IPS DF 4.7 (cell line): ENCODE data around the gene KCNJ10.

Experiments used
- DNase-seq: peaks from one replicate; pipeline ENCODE4 v3.0.0-alpha.2; 2013; ENCODE audit warnings: low spot score; ENCODE audit errors: extremely low read depth

The KCNJ10 gene

DNA sequence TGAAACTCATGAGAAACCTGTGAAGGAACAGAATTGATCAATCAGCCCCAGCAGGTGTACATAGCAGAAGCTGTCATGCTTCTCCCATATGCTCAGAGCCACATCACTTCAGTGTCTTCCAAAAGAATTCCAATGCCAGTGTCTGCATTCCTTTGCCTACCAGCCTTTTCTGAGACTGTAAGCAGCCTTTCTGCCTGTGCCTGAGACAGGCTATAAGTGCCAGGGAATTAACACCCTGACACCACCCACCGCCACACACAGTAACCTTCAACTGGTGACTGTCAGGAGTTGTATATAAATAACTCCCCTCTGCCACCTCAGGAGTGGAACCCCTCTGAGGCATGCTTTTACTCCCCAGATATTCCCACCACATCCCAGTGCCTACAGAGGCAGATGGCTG is 77.8 kb downstream of the KCNJ10 start:
- no peak for DNase-seq

DNA sequence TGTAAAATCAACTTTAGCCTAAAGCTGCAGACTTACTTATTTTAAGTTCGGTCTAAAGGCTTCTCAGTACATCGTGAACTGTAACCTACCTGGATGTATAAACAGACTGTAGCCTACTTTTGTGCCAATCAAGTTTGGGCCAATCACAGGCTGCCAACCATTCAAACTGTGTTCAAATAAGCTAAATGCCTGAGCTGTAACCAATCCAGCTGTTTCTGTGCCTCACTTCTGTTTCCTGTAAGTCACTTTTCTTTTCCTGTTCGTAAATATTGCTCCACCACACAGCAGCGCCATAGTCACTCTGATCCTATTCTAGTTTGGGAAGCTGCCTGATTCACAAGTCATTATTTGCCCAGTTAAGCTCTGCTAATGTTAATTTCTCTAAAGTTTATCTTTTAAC is 78.4 kb downstream of the KCNJ10 start:
- no peak for DNase-seq

DNA sequence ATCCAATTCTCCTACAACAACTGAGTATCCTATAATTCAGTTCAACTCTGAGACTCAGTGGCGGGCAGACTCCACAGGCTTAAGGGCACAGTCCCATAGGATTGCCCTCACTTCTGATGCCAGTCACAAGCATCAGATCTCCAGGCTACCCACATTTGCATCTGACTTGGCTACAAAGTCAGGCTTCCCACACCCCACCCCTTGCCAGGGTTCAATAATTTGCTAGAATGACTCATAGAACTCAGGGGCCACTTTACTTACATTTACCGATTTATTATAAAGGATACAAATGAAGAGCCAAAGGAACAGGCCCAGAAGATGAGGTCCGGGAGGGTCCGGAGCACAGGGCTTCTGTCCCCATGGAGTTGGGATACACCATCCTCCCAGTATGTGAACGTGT is 80.0 kb downstream of the KCNJ10 start:
- DNase-seq, result no peak

DNA sequence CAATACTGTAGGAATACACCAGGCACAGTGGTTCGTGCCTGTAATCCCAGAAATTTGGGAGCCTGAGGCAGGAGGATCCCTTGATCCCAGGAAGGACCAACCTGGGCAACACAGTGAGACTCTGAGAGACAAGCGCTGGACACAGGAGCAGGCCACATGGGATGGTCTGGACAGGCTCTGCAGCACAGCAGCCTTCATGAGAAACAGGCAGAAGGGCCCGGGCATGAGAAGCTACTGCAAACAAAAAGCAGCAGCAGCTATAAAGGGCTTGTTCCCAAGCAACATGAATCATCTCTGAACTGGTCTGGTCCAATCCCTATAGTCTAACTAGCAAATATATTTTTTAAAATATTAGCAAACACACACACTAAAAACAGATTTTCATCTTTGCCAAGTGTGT is 80.4 kb downstream of the KCNJ10 start:
- no peak for DNase-seq

DNA sequence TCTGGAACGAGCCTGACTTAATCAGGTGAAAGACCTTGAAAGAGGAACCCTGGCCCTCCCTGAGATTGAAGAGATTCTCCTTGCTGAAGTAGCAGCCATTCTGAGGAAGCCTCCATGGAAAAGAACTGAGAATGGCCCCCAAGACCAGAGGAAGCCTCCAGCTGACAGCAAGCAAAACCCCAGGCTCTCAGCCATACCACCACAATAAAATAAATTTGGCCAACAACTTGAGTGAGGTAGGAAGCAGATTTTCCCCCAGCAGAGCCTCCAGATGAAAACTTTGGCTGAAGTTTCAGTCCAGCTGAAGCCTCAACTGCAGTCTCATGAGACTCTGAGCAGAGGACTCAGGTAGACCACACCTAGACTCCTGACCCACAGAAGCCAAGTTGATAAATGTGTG is 82.0 kb downstream of the KCNJ10 start:
- no peak for DNase-seq

DNA sequence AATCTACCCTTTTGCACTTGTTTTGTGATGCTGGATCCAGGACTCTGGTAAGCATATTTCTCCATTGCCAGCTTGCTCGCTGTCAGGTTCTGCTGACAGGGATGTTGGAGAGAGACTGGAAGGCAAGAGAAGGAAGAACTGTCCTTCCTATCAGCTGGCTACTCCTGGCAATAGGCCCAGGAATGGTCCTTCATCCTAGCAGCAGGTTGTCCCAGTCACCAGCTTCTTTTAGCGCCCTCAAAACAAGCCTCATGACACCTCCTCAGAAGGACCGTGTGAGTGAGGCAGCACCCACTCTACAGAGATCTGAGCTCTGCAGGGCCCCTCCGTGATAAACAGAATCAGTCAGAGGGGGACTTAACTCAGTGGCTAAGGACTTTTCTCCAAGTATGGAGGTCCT is 82.8 kb downstream of the KCNJ10 start:
- no peak for DNase-seq

DNA sequence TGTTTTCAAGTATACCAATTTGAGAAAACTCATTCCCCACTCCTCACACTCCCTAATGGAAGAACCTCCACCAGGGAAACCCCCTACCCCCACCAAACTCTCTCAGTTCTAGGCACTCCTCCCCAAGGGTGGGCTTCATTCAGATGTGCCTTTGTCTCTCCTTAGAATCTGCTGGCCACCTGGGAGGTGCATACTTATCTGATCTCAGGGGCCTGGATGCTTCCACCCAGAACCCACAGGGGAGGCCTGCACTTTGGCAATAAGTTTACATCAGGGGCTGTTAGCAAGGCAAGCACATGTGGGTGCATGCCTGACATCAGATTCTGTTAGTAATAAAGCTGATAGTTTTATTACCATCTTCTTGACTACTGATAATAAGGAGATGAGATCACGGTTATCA is 83.4 kb downstream of the KCNJ10 start:
- DNase-seq, result no peak

DNA sequence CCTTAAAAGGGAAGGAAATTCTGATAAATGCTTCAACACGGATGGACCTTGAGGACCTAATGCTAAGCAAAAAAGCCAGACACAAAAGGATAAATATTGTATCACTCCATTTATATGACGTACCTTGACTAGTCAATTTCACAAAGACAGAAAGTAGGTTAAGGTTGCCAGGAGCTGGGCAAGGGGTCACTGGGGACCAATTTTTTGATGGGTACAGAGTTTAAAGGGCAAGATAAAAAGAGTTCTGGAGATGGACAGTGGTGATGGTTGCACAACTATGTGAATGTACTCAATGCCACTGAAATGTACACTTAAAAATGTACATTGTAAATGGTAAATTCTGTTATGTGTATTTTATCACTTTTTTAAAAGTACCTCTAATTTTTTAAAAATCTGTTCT is 83.9 kb downstream of the KCNJ10 start:
- no peak for DNase-seq

DNA sequence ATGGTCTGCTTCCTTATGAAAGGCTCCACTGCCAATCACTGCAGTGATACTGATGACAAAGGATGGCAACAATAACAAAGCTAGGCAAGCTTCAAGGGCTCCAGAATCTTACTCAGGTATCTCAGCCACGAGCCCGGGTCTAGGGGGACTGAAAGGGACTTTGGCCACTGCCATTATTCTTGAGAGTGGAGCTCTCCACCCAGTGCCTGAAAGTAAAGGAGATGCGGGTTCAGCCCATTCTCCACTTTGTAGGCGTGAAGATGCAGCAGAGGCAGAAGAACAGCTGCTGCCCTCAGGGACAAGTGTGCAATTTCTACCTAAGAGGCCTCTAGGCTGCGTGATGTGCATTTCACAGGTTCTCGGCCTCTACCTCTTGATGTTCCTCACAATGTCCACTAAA is 84.5 kb downstream of the KCNJ10 start:
- no peak for DNase-seq

DNA sequence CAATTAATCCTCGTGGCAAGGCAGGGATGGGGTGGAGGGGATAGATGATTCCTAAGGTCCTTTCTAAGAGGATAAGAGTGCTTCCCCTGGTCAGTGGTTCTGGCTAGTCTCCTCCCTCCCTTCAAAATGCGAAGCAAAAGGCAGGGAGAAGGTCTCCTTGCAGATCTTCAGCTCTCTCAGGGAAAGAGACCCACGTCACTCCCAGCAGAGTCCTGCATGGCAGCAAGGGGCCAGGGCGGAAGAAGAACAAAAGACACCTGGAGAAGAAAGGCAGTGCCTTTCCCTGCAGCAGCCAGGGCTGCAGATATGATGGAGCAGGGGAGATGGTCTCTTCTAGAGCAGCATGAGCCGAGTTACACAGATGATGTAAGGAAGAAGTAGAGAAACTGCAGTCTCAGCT is 86.3 kb downstream of the KCNJ10 start:
- no peak for DNase-seq

DNA sequence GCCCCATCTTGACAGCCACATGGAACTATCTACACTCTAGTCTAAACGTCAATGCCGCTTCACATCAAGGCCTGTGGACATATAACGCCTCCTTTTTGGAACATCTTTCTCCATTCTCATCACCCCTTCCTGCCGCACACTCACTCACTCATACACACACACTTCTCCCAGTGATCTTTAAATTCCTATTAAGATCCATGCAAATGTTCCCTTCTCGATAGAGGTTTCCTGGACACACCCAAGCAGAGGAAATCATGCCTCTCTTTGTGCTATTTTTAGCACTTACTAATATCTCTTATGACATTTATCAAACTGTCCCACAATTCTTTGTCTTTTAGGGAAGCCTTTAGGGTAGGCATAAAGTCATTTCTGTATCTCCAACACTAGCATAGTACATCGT is 87.7 kb downstream of the KCNJ10 start:
- DNase-seq, result no peak

DNA sequence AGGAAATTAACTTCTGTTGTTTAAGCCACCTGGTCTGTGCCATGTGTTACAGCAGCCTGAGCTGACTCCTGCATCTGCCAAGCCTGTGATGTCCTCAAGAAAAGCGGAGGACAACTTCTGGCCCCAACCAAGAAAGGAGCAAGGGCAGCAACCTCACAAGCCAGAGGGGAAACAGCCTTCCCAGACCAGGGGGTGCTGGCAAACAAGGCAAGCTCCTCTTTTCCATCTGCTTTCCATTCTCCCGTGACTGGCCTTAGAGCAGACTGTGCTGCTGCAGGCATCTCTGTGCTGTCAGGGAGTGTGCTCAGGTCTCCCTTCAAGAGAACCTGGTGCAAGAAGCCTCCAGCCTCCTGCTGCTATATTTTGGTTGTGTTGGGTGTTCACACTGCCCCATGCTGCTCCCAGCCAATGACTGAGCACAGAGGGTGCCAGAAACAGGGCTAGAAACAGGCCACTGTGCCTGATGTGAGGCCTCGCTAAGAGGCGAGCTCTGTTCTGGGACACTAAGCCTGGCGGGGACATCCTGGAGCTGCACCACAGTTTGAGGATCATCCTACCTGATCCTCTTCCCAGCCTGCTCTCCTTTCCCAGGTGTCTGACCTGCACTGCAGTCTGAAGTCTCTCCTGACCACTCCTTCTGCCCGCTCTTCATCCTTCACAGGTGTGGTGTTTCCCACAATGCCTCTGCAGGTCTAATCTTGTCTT is 88.5 kb downstream of the KCNJ10 start:
- DNase-seq, result no peak

DNA sequence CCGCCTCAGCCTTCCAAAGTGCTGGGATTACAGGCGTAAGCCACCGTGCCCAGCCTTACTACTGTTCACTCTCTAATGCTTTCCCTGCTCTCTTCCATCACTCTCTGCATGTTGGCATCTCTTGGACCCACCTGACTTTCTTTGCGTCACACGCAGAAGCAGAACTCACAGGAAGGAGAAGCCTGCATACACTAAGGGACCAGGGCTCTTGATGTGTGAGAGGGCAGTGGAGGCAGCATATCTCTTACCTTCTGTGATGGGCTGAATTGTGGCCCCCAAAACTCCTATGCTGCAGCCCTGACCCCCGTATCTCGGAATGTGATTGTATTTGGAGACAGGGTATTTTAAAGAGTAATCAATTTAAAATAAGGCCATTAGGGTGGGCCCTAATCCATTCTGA is 89.2 kb downstream of the KCNJ10 start:
- no peak for DNase-seq

DNA sequence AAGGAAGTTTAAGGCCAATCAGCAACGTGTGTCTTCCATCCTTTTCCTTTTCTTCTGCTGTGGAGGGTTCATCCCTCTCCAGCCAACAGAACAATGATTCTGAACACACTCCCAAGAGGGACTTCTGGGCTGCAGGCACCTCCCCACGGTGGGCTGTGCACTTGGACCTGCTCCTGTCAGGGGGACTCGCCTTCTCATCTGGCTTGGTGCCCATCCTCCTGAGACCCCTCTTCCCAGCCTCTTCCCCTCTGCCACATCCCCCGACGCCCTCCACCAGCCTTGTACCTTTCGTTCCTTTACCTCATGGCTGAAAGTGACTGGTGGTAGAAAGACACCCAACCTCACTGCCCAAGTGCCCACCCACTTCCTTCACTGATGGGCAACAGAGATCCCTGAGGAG is 89.9 kb downstream of the KCNJ10 start:
- no peak for DNase-seq

DNA sequence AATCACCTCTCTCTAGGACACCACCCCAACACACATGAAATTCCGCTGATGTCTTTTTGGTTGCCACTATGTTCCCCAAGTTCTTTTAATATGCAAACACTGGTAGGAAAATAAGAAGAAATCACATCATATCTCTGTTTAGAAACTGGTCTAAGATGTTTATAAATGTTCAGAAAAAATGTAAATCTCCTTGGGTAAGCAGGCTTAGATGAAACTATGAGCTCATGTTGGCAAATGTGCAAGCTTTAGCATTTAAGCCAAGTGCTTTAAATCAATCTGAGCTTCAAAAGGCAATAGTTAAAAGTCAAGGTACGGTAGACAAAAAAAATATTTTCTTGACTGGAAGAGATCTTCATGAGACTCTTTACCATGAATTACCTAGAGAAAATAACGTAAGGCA is 90.7 kb downstream of the KCNJ10 start:
- no peak for DNase-seq

DNA sequence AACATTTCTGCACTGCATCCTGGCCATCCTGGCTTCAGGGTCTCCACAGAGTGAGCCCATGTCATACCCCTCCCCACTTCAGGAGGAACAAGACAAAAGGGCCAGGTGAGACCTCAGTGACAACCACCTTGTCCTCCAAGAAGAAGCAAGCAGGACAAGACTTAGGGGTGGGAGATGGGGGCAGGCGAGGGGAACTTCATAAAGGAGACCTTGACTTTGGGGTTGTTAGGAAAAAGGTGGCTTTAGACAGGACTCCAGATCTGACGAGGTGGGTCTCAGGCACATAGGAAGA is 91.9 kb downstream of the KCNJ10 start:
- DNase-seq, result no peak

DNA sequence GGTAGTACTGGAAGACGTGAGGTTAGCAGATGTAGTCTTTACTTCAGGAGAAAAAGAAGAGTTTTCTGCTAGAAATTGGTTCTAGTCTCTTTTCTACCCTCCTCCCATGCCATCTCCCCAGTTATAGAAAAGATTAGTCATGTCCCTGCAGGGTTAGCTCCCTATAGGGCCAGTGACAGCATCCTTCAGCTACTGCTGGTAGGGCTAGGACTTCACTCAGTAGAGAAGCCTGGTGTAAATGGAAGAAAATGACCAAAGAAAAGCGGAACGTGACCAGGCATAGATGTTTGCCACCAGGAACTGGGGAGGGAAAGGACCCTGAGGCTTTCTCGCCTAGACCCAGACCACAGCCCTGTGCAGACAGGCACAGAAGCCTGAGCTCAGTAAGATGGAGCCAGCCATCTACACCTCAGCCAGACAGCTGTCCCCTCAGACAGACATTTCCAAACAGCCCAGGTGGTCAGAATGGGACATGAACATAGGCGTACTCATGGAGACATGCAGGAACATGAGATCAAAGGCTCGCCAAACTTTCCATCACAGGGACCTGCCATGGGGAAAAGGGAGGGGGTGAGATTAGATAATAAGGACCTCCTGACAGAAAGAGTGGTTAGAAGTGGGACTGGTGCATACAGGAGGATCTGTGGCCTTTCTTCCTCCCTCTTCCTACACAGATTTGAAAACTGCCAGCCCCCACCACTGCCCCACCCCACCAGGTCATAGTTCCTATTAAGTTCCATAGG is 92.4 kb downstream of the KCNJ10 start:
- DNase-seq, result no peak

DNA sequence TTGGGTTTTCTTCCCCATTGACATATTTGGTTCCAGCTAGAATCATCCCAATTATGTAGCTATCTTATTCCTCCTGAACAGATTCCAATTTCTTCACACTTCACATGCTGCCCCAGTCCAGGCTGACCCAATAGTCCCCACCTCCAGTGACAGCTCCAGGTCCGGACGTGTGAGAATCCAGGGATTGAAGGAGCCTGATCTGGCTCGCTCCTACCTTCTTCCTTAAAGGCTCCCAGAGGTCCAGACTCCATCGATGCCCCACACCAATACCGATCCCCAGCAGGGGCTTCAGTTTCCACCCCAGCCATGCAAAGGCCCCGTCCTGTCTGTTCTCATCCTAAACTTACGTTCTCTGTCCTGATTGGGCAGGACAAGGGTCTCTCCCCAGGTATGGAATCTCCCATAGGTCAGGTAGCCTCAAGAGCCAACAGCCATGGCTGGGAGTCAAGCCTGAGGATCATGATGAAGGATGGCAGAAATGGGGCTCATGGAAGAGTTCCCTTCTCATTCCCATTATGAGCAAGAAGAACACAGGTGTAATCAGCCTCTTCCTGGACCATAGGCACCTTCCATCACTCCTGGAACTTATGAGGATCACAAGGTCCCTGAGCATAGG is 95.5 kb downstream of the KCNJ10 start:
- DNase-seq, result no peak

DNA sequence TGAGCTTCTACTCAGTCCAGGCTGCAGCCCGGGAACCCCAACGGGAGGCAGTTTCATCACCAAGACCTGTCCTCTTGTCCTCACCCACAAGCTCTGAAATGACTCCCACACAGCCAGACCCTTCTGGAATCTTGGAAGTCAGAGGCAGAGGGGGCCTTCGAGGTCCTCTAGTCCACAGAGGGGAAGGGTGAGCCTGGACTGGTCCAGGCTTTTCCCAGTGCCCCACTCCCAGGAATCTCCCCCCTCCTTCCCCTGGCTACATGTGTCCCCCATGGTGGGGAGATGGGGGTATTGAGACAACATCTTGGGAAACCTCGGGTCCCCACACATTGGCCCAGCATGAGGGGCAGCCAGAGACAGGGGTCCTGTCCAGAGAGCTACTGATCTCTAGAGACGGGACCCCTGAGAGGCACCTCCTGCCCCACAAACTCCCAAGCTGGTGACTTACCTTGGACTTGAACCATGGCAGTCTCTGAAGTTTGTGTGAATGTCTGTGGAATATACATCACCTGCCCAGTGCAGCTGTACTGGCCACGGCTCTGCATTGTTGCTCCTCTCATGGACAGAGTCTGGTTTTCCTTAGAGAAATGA is 96.5 kb downstream of the KCNJ10 start:
- no peak for DNase-seq

DNA sequence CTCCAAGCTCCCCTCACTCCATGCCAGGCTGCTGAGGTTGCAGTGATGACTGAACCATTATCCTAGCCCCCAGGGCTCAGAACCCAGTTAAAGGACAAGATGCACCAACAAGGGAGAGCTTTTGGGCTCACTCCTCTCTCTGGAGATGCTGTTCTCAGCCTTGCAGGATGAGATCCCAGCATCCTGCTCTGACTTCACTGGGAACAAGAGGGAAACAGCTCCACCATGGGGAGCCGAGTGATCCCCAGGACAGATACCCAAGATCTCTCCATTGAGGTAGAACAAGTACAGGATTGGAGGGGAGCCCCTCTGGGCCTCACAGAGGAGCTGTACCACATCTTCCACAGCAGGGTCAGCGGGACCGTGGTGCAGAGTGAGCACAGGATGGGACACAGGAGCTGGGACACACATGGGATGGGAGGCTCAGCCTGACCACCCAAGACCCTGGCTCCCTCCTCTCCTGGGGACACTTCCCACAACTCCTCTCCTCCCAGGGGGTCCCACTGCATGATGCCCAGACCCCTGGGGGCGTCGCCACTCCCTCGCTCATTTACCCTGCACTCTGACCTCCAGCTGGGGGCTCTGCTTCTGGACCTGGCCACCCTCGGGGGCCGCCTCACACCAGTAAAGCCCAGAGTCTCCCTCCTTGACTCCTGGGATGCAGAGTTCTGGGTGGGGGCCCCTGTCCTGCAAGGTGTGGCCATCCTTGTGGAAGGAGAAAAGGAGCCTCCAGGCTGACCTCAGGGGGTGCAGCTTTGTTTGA is 97.3 kb downstream of the KCNJ10 start:
- DNase-seq, result no peak

DNA sequence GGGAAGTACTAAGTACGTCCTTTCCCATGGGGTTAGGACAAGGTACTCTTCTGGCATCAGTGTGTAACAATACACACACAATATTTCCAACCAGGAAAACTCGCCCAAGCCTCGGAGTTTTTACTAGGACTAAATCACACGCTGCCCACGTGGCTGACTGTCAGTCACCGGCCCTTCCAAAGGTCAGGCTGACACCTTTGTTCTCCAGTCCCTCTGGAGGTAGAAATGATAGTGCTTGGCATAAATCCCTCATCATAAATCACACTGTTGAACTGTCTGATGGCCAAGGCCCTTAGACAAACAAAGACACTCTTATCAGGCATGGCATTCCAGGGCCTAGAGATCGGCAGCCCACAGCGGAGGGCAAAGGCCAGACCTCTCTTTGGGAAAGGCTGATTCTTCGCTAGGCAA is 99.0 kb downstream of the KCNJ10 start:
- no peak for DNase-seq

DNA sequence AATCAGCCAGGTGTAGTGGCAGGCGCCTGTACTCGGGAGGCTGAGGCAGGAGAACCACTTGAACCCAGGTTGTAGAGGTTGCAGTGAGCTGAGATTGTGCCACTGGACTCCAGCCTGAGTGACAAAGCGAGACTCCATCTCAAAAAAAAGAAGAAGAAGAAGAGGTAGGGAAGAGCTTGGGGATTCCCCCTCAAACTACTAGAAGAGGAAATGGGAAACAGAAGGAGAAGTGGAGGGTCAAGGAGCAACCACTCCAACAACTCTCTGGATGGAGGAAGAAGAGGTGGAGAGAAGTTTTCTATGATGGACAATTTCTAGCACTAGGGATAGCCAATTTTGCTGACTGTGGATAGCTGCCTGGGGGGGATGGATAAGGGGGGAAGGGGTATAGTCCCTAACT is 101.1 kb downstream of the KCNJ10 start:
- no peak for DNase-seq
